ENCODE measurements around the gene GNAL. TPM values are rescaled to one million over a fixed set of nuclear protein-coding genes. Genes with fewer than 3 reads are reported as not detected.

Gene GNAL
- polyA plus RNA-seq, 1 experiment, result 0.21 TPM

- H3K27me3 ChIP-seq (ENCODE audit: control insufficient read depth, insufficient read depth, low read length), result peaks cover 7% of the 10 kb centered on the region
- no peaks in the 10 kb centered on the region for H3K36me3 ChIP-seq (ENCODE audit: control insufficient read depth, insufficient read depth, low read length)
- ChIA-PET POLR2A (no interaction called here), CTCF (no interaction called here)
- no peak for TF ChIP-seq CTCF (IDR thresholded peaks at IDR 0.05; ENCODE audit: insufficient read depth, low read depth, low read length)
- DNase-seq (ENCODE audit: low read depth), result no peak
- no peak overlapping the region for H3K4me3 ChIP-seq (ENCODE audit: low read depth, low read length)
Observed at GRCh38 chr18:11784674-11785304, 95.7 kb downstream of the GNAL start.

GRCh38 chr18:11785444-11786055 lies 96.5 kb downstream of the GNAL start:
- H3K36me3 ChIP-seq (ENCODE audit: control insufficient read depth, insufficient read depth, low read length), result no peaks in the 10 kb centered on the region
- no peak overlapping the region for H3K4me3 ChIP-seq (ENCODE audit: low read depth, low read length)
- peaks cover 7% of the 10 kb centered on the region for H3K27me3 ChIP-seq (ENCODE audit: control insufficient read depth, insufficient read depth, low read length)
- DNase-seq (ENCODE audit: low read depth), result no peak
- ChIA-PET POLR2A (no interaction called here), CTCF (no interaction called here)
- no peak for TF ChIP-seq CTCF (IDR thresholded peaks at IDR 0.05; ENCODE audit: insufficient read depth, low read depth, low read length)

DNA sequence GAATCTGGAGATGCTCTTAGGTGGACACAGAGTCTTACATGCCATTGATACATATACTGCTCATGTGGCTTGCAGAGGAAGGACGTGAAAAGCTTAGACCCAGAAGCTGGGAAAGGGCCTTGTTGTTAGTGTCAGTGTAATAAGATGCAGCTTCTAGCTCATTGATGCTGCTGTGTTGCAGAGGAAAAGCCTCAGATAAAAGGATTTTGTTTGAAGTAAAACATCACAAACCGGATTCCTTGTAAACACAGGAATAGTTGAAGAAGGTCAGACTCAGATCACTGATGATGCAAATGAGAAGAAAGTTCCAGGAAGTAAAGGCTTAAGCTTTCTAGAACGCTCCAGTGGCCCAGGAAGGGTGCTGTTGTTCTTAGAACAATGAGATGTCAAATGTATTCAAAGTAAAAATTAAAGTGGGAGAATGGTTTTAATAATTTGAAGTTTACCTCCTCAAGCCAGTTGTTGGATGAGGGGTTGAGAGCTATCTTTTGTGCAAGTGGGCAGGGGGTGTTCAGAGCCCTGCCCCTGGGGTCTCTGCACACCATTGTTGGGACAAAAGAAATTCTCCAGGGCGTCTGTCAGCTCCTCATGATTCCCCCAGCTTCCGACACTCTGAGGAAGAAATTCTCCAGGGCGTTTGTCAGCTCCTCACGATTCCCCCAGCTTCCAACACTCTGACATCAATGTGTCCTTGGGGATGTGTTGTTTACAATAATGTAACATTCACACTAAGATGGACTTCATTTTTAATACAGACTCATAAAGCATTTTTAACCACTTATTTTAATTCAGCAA lies 100.8 kb downstream of the GNAL start:
- DNase-seq (ENCODE audit: low read depth), result no peak
- Histone ChIP-seq H3K36me3 (ENCODE audit: control insufficient read depth, insufficient read depth, low read length) (no peaks in the 10 kb centered on the region), H3K4me3 (ENCODE audit: low read depth, low read length) (no peak overlapping the region), H3K27me3 (ENCODE audit: control insufficient read depth, insufficient read depth, low read length) (peaks cover 2% of the 10 kb centered on the region; the same call in 1 of the 2 replicates)
- no peak for TF ChIP-seq CTCF (IDR thresholded peaks at IDR 0.05; ENCODE audit: insufficient read depth, low read depth, low read length)
- CTCF ChIA-PET, result interaction anchor here (0.9 to 1.1 kb wide), 2 partner anchors 9 to 11 kb away, joined by 3 read pairs; no protein-coding TSS in a partner anchor
- POLR2A ChIA-PET, result no interaction called here

DNA sequence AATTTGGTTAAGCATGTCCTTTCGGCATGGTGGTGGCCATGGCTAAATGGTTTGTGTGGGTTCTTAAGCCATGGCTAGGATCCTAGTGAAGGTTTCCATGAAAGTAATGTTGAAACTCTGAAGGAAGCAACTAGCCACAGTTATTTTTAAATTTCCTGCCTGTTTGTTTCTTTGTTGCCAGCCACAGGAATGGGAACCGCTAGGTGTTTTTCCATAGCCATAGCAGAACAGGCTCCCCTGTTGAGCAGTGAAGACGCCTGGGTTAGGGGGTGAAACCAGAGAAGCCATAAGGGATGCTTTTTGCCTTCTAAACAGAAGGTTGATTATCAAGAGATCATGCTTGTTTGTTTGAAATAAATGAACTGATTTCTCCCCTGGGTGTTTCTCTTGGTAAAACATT lies 102.1 kb downstream of the GNAL start:
- Histone ChIP-seq H3K27me3 (ENCODE audit: control insufficient read depth, insufficient read depth, low read length) (no peaks in the 10 kb centered on the region), H3K36me3 (ENCODE audit: control insufficient read depth, insufficient read depth, low read length) (no peaks in the 10 kb centered on the region), H3K4me3 (ENCODE audit: low read depth, low read length) (no peak overlapping the region)
- CTCF ChIA-PET, result no interaction called here
- DNase-seq (ENCODE audit: low read depth), result no peak
- POLR2A ChIA-PET, result no interaction called here
- no peak for TF ChIP-seq CTCF (IDR thresholded peaks at IDR 0.05; ENCODE audit: insufficient read depth, low read depth, low read length)

GRCh38 chr18:11792632-11793031 lies 103.6 kb downstream of the GNAL start:
- DNase-seq (ENCODE audit: low read depth), result no peak
- ChIA-PET POLR2A (no interaction called here), CTCF (interaction anchor here (1.0 kb wide), 1 partner anchor 11 kb away, joined by 3 read pairs; no protein-coding TSS in a partner anchor)
- H3K36me3 ChIP-seq (ENCODE audit: control insufficient read depth, insufficient read depth, low read length), result no peaks in the 10 kb centered on the region
- no peaks in the 10 kb centered on the region for H3K27me3 ChIP-seq (ENCODE audit: control insufficient read depth, insufficient read depth, low read length)
- H3K4me3 ChIP-seq (ENCODE audit: low read depth, low read length), result no peak overlapping the region
- TF ChIP-seq CTCF (IDR thresholded peaks at IDR 0.05; ENCODE audit: insufficient read depth, low read depth, low read length), result no peak
